HEK293 (cell line): Measurements from ENCODE around the gene LEUTX.

Source experiments
- IKZF3 ChIP-seq: fragments of 450-650 bp; IDR thresholded peaks from 2 replicates; pipeline ENCODE4 v1.5.0; 2018; ENCODE audit warnings: missing biosample characterization, mild to moderate bottlenecking, missing genetic modification characterization, moderate library complexity
- SALL2 ChIP-seq: fragments of 450-650 bp; formaldehyde crosslinking; IDR thresholded peaks from 2 replicates; pipeline ENCODE4 v1.5.0; 2017; ENCODE audit warnings: missing biosample characterization, mild to moderate bottlenecking, missing genetic modification characterization, borderline replicate concordance
- SP7 ChIP-seq: fragments of 450-650 bp; formaldehyde crosslinking; IDR thresholded peaks from 2 replicates; pipeline ENCODE4 v1.5.1; 2016; ENCODE audit warnings: missing biosample characterization, missing genetic modification characterization
- TCF7L2 ChIP-seq: IDR thresholded peaks from 2 replicates; pipeline ENCODE4 v1.6.1; 2011; ENCODE audit warnings: low read depth, mild to moderate bottlenecking, inconsistent platforms, low read length, moderate library complexity, borderline replicate concordance
- ZBTB20 ChIP-seq: fragments of 450-650 bp; formaldehyde crosslinking; IDR thresholded peaks from 2 replicates; pipeline ENCODE4 v1.5.1; 2016; ENCODE audit warnings: missing biosample characterization, missing genetic modification characterization
- ZBTB48 ChIP-seq: fragments of 450-650 bp; formaldehyde crosslinking; IDR thresholded peaks from 2 replicates; pipeline ENCODE4 v1.5.1; 2016; ENCODE audit warnings: missing biosample characterization, missing genetic modification characterization
- ZFHX2 ChIP-seq: fragments of 450-650 bp; formaldehyde crosslinking; conservative IDR thresholded peaks from 2 replicates; pipeline ENCODE4 v1.5.1; 2016; ENCODE audit warnings: missing biosample characterization, missing genetic modification characterization
- ZFP69B ChIP-seq: fragments of 450-650 bp; formaldehyde crosslinking; IDR thresholded peaks from 2 replicates; pipeline ENCODE4 v1.5.1; 2016; ENCODE audit warnings: missing biosample characterization, missing genetic modification characterization
- ZNF302 ChIP-seq: fragments of 450-650 bp; formaldehyde crosslinking; IDR thresholded peaks from 2 replicates; pipeline ENCODE4 v1.5.1; 2016; ENCODE audit warnings: missing biosample characterization, missing genetic modification characterization, low read depth
- ZNF324 ChIP-seq: fragments of 450-650 bp; formaldehyde crosslinking; IDR thresholded peaks from 2 replicates; pipeline ENCODE4 v1.5.1; 2016; ENCODE audit warnings: missing biosample characterization, missing genetic modification characterization
- ZNF335 ChIP-seq: fragments of 450-650 bp; formaldehyde crosslinking; conservative IDR thresholded peaks from 2 replicates; pipeline ENCODE4 v1.5.1; 2016; ENCODE audit warnings: missing biosample characterization, missing genetic modification characterization
- ZNF354C ChIP-seq: fragments of 450-650 bp; formaldehyde crosslinking; IDR thresholded peaks from 2 replicates; pipeline ENCODE4 v1.5.1; 2016; ENCODE audit warnings: missing biosample characterization, missing genetic modification characterization, low read depth, borderline replicate concordance
- ZNF560 ChIP-seq: fragments of 450-650 bp; formaldehyde crosslinking; IDR thresholded peaks from 2 replicates; pipeline ENCODE4 v1.5.1; 2017; ENCODE audit warnings: missing biosample characterization, missing genetic modification characterization, borderline replicate concordance
- ZNF600 ChIP-seq: fragments of 450-650 bp; formaldehyde crosslinking; IDR thresholded peaks from 2 replicates; pipeline ENCODE4 v1.5.1; 2016; ENCODE audit warnings: missing biosample characterization, missing genetic modification characterization
- ZNF621 ChIP-seq: fragments of 450-650 bp; formaldehyde crosslinking; IDR thresholded peaks from 2 replicates; pipeline ENCODE4 v1.5.1; 2017; ENCODE audit warnings: missing biosample characterization, missing genetic modification characterization
- ZNF623 ChIP-seq: fragments of 450-650 bp; formaldehyde crosslinking; IDR thresholded peaks from 2 replicates; pipeline ENCODE4 v1.5.1; 2016; ENCODE audit warnings: missing biosample characterization, missing genetic modification characterization
- ZNF792 ChIP-seq: fragments of 450-650 bp; formaldehyde crosslinking; IDR thresholded peaks from 2 replicates; pipeline ENCODE4 v1.5.1; 2016; ENCODE audit warnings: missing biosample characterization, missing genetic modification characterization
- ZNF843 ChIP-seq: fragments of 450-650 bp; formaldehyde crosslinking; IDR thresholded peaks from 2 replicates; pipeline ENCODE4 v1.5.1; 2016; ENCODE audit warnings: missing biosample characterization, missing genetic modification characterization
- TF ChIP-seq, protein P1 (sequence below): fragments of 450-650 bp; formaldehyde crosslinking; IDR thresholded peaks from 2 replicates; pipeline ENCODE4 v1.5.1; 2017; ENCODE audit warnings: missing biosample characterization, missing genetic modification characterization
- TF ChIP-seq, protein P2 (sequence below): fragments of 450-650 bp; formaldehyde crosslinking; IDR thresholded peaks from 2 replicates; pipeline ENCODE4 v1.5.1; 2017; ENCODE audit warnings: missing biosample characterization, missing genetic modification characterization
- TF ChIP-seq, protein P3 (sequence below): fragments of 450-650 bp; formaldehyde crosslinking; conservative IDR thresholded peaks from 2 replicates; pipeline ENCODE4 v1.5.1; 2016; ENCODE audit warnings: low read depth, missing biosample characterization, missing genetic modification characterization
- TF ChIP-seq, protein P4 (sequence below): fragments of 450-650 bp; formaldehyde crosslinking; IDR thresholded peaks from 2 replicates; pipeline ENCODE4 v1.5.1; 2016; ENCODE audit warnings: missing biosample characterization, missing genetic modification characterization
- TF ChIP-seq, protein P5 (sequence below): fragments of 450-650 bp; formaldehyde crosslinking; IDR thresholded peaks from 2 replicates; pipeline ENCODE4 v1.5.1; 2017; ENCODE audit warnings: missing biosample characterization, missing genetic modification characterization
- TF ChIP-seq, protein P6 (sequence below): fragments of 450-650 bp; formaldehyde crosslinking; IDR thresholded peaks from 2 replicates; pipeline ENCODE4 v1.5.1; 2017; ENCODE audit warnings: missing biosample characterization, missing genetic modification characterization

LEUTX gene

DNA sequence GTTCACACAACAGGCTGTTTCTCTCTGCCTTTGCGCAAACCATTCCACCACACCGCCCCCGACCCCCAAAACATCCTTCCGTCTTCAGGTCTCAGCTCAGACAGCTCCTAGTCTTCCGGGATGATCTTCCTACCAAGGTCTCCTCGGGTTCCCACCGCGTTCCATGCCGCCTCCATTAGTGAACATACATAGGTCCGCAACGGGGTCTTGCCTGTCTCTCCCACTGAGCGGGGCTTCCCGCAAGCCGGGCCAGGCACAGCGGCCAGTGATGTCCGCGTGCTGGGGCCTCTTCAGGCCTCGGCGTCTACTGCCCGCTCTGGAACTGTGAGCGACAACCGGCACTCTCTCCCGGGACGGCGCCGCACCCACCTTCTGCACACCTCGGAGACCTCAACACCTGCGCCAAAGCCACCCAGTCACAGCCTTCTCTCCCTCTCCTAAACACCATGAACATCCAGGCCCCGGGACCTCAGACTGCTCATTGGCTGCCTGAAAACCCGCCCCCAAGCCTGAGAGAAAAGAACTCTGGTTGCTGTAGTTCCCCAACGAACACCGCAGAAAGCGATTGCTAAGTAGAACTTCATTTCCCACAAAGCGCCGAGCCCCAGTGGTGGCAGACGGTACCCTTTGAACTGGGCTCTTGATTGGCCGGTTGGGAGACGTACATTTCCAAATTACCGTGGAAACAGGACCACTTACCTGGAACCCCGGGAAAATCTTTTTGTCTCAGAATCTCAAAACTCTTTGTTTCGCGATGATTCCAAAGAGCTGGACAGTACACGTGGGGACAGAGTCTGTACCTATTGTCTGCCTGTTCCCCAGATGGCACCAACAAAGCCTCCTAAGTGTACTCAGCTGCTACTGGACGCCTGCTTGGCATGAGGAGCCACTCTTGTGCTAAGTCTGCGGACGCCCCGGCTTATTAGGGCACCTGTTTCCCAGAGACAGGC, 45.8 kb downstream of the LEUTX start (continued):
- TF ChIP-seq ZNF600 (tag by site-specific recombination): peak; percentile 97
- TF ChIP-seq, protein P1, sequence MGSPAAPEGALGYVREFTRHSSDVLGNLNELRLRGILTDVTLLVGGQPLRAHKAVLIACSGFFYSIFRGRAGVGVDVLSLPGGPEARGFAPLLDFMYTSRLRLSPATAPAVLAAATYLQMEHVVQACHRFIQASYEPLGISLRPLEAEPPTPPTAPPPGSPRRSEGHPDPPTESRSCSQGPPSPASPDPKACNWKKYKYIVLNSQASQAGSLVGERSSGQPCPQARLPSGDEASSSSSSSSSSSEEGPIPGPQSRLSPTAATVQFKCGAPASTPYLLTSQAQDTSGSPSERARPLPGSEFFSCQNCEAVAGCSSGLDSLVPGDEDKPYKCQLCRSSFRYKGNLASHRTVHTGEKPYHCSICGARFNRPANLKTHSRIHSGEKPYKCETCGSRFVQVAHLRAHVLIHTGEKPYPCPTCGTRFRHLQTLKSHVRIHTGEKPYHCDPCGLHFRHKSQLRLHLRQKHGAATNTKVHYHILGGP (tag by site-specific recombination): no peak
- TF ChIP-seq ZNF621 (tag by site-specific recombination): no peak
- TF ChIP-seq ZNF843 (tag by site-specific recombination): peak; percentile 79
- TF ChIP-seq, protein P2, sequence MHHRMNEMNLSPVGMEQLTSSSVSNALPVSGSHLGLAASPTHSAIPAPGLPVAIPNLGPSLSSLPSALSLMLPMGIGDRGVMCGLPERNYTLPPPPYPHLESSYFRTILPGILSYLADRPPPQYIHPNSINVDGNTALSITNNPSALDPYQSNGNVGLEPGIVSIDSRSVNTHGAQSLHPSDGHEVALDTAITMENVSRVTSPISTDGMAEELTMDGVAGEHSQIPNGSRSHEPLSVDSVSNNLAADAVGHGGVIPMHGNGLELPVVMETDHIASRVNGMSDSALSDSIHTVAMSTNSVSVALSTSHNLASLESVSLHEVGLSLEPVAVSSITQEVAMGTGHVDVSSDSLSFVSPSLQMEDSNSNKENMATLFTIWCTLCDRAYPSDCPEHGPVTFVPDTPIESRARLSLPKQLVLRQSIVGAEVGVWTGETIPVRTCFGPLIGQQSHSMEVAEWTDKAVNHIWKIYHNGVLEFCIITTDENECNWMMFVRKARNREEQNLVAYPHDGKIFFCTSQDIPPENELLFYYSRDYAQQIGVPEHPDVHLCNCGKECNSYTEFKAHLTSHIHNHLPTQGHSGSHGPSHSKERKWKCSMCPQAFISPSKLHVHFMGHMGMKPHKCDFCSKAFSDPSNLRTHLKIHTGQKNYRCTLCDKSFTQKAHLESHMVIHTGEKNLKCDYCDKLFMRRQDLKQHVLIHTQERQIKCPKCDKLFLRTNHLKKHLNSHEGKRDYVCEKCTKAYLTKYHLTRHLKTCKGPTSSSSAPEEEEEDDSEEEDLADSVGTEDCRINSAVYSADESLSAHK (tag by site-specific recombination): 0 out of 2 replicates have a peak, but pooled peaks have one; percentile 22
- TF ChIP-seq, protein P3, sequence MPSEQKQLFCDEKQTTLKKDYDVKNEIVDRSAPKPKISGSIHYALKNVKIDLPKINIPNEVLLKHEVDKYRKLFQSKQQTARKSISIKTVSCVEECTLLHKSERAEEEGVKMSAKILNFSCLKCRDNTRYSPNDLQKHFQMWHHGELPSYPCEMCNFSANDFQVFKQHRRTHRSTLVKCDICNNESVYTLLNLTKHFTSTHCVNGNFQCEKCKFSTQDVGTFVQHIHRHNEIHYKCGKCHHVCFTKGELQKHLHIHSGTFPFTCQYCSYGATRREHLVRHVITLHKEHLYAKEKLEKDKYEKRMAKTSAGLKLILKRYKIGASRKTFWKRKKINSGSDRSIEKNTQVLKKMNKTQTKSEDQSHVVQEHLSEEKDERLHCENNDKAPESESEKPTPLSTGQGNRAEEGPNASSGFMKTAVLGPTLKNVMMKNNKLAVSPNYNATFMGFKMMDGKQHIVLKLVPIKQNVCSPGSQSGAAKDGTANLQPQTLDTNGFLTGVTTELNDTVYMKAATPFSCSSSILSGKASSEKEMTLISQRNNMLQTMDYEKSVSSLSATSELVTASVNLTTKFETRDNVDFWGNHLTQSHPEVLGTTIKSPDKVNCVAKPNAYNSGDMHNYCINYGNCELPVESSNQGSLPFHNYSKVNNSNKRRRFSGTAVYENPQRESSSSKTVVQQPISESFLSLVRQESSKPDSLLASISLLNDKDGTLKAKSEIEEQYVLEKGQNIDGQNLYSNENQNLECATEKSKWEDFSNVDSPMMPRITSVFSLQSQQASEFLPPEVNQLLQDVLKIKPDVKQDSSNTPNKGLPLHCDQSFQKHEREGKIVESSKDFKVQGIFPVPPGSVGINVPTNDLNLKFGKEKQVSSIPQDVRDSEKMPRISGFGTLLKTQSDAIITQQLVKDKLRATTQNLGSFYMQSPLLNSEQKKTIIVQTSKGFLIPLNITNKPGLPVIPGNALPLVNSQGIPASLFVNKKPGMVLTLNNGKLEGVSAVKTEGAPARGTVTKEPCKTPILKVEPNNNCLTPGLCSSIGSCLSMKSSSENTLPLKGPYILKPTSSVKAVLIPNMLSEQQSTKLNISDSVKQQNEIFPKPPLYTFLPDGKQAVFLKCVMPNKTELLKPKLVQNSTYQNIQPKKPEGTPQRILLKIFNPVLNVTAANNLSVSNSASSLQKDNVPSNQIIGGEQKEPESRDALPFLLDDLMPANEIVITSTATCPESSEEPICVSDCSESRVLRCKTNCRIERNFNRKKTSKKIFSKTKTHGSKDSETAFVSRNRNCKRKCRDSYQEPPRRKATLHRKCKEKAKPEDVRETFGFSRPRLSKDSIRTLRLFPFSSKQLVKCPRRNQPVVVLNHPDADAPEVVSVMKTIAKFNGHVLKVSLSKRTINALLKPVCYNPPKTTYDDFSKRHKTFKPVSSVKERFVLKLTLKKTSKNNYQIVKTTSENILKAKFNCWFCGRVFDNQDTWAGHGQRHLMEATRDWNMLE (tag by site-specific recombination): 0 out of 2 replicates have a peak, but pooled peaks have one; percentile 28
- peak; percentile 82; the same call in 1 of the 2 replicates for TF ChIP-seq ZNF792 (tag by site-specific recombination)
- peak; percentile 73 for TF ChIP-seq IKZF3 (tag by site-specific recombination)
- peak; percentile 13; the same call in 1 of the 2 replicates for TF ChIP-seq SALL2
- TF ChIP-seq ZNF324 (tag by site-specific recombination): peak; percentile 65; the same call in 1 of the 2 replicates
- peak; percentile 73 for TF ChIP-seq ZFP69B (tag by site-specific recombination)
- peak; percentile 100 for TF ChIP-seq ZNF335
- peak; percentile 18; the same call in 1 of the 2 replicates for TF ChIP-seq ZNF623 (tag by site-specific recombination)
- TF ChIP-seq ZNF560 (tag by site-specific recombination): no peak
- no peak; the same call in 1 of the 2 replicates for TF ChIP-seq ZBTB48
- no peak for TF ChIP-seq ZNF354C (tag by site-specific recombination)
- peak; percentile 93 for TF ChIP-seq TCF7L2
- TF ChIP-seq, protein P4, sequence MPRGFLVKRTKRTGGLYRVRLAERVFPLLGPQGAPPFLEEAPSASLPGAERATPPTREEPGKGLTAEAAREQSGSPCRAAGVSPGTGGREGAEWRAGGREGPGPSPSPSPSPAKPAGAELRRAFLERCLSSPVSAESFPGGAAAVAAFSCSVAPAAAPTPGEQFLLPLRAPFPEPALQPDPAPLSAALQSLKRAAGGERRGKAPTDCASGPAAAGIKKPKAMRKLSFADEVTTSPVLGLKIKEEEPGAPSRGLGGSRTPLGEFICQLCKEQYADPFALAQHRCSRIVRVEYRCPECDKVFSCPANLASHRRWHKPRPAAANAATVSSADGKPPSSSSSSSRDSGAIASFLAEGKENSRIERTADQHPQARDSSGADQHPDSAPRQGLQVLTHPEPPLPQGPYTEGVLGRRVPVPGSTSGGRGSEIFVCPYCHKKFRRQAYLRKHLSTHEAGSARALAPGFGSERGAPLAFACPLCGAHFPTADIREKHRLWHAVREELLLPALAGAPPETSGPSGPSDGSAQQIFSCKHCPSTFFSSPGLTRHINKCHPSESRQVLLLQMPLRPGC: peak; percentile 34; the same call in 1 of the 2 replicates
- TF ChIP-seq, protein P5, sequence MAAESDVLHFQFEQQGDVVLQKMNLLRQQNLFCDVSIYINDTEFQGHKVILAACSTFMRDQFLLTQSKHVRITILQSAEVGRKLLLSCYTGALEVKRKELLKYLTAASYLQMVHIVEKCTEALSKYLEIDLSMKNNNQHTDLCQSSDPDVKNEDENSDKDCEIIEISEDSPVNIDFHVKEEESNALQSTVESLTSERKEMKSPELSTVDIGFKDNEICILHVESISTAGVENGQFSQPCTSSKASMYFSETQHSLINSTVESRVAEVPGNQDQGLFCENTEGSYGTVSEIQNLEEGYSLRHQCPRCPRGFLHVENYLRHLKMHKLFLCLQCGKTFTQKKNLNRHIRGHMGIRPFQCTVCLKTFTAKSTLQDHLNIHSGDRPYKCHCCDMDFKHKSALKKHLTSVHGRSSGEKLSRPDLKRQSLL (tag by site-specific recombination): no peak
- peak; percentile 82 for TF ChIP-seq SP7 (tag by site-specific recombination)
- TF ChIP-seq, protein P6, sequence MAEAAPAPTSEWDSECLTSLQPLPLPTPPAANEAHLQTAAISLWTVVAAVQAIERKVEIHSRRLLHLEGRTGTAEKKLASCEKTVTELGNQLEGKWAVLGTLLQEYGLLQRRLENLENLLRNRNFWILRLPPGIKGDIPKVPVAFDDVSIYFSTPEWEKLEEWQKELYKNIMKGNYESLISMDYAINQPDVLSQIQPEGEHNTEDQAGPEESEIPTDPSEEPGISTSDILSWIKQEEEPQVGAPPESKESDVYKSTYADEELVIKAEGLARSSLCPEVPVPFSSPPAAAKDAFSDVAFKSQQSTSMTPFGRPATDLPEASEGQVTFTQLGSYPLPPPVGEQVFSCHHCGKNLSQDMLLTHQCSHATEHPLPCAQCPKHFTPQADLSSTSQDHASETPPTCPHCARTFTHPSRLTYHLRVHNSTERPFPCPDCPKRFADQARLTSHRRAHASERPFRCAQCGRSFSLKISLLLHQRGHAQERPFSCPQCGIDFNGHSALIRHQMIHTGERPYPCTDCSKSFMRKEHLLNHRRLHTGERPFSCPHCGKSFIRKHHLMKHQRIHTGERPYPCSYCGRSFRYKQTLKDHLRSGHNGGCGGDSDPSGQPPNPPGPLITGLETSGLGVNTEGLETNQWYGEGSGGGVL (tag by site-specific recombination): no peak; the same call in 1 of the 2 replicates
- TF ChIP-seq ZBTB20 (tag by site-specific recombination): peak; percentile 99
- TF ChIP-seq ZNF302 (tag by site-specific recombination): no peak
- 0 out of 2 replicates have a peak, but pooled peaks have one; percentile 7 for TF ChIP-seq ZFHX2
